Measurements from ENCODE around the gene PTPRR. TPM values are rescaled to one million over a fixed set of nuclear protein-coding genes. Genes with fewer than 3 reads are reported as not detected.

The PTPRR gene
- total and polyA plus RNA-seq, 11 donors: 0.21 to 1.0 (median 0.40) TPM; not detected in 1

DNA sequence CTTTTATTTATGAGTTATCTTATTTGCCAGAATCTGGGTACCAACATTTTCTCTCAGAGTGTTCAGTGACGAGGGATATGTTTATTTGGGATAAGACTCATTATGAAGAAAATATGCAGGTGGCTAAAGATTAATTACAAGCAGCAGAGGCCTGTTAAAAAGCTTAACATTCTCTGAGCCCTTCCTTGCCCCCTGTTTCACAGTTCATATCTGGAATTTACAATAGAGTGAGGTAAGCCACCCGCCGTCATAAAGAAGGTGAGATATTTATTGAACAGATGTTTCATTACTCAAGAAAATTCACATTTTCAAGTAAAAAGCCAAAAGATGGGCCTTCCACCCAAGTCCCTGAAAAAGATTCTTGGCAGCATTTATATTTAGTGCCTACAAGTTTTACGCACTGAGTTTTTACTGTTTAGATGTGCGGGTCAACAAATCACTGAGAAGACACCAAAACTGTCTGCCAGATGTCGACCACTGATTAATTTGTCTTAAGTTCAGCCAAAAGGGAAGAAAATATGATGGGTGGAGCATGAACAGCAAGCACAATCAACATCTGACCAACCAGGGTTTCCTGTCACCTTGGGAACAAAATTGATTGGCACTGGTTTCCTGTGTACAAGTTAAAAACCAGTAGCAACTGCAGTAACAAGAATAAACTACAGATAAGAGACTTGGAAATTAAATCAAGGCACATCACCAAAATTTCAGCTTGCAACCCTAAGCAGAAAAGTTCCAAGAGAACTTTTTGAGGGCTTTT is 197.8 kb downstream of the PTPRR start:
- TF ChIP-seq POLR2A (IDR thresholded peaks at IDR 0.05): no peak
- TF ChIP-seq, protein P1, sequence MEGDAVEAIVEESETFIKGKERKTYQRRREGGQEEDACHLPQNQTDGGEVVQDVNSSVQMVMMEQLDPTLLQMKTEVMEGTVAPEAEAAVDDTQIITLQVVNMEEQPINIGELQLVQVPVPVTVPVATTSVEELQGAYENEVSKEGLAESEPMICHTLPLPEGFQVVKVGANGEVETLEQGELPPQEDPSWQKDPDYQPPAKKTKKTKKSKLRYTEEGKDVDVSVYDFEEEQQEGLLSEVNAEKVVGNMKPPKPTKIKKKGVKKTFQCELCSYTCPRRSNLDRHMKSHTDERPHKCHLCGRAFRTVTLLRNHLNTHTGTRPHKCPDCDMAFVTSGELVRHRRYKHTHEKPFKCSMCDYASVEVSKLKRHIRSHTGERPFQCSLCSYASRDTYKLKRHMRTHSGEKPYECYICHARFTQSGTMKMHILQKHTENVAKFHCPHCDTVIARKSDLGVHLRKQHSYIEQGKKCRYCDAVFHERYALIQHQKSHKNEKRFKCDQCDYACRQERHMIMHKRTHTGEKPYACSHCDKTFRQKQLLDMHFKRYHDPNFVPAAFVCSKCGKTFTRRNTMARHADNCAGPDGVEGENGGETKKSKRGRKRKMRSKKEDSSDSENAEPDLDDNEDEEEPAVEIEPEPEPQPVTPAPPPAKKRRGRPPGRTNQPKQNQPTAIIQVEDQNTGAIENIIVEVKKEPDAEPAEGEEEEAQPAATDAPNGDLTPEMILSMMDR (IDR thresholded peaks at IDR 0.05): no peak
- DNase-seq (peak in 1 of 5 donors; percentile 38), ATAC-seq (peak; percentile 30 to 75 (median 48))
- no peak overlapping the region for H3K4me3 ChIP-seq
- intact Hi-C loops (cut with DNase I): loop anchor here in 5 of 10 donors (5.0 to 10.0 kb wide), 8 partner anchors 130 to 848 kb away; partner anchors contain the start of genes CNOT2 (in 1 of the 5) and KCNMB4 (in 1 of the 5)
- H3K4me1 ChIP-seq: peaks cover 0 to 41% (median 9%) of the 10 kb centered on the region in 12 donors
- H3K27me3 ChIP-seq: peaks cover 0 to 8% (median 0%) of the 10 kb centered on the region in 9 donors
- peak overlapping the region; percentile 46 to 79 (median 66) for H3K27ac ChIP-seq
- H3K9me3 ChIP-seq: no peaks in the 10 kb centered on the region
- 47 to 58% (median 52%) methylated on average over 6 of the region's 6 CpGs for WGBS, 4 donors
- no peaks in the 10 kb centered on the region for H3K36me3 ChIP-seq

DNA sequence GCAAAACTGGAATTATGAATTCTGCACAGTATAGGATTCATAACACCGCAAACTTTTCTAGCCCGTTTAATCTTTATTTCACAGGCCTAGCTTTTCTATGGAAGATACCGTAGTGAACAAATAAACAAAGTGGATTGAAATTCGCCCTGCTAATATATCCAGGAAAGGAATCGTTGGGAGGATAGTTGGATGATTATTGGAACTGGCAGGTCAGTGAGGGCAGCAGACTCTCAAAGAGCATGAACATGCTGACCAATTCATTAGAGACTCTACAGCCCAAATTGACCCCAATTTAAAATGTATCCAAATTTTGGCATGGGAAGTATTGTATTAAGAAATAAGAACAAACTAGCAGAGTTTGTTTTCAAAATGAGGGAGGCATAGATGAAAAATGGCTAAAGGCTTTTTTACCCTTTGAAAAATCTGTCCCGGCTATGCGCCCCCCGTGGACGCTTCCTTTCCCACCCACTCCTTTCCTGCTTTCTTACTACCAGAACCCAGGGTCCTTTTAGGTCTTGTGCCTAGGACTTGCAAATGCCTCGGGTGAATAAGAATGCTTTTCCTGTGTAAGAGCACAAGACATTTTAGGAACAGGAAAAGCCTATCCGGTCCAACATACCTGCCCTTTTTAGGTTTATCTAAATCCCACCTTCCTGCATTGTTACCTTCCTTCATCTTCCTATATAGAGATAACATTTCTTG is 198.7 kb downstream of the PTPRR start:
- intact Hi-C loops (cut with DNase I): loop anchor here in 8 of 10 donors (2.0 to 10.0 kb wide), 10 partner anchors 130 to 847 kb away; partner anchors contain the start of genes CNOT2 (in 1 of the 8) and KCNMB4 (in 1 of the 8)
- Histone ChIP-seq H3K27me3 (peaks cover 0 to 8% (median 0%) of the 10 kb centered on the region in 9 donors), H3K4me1 (peaks cover 0 to 41% (median 9%) of the 10 kb centered on the region in 12 donors), H3K4me3 (no peak overlapping the region), H3K36me3 (no peaks in the 10 kb centered on the region), H3K27ac (peak overlapping the region; percentile 55 to 79 (median 66)), H3K9me3 (no peaks in the 10 kb centered on the region)
- ATAC-seq (peak; percentile 53 to 75 (median 59)), DNase-seq (peak in 1 of 5 donors; percentile 13)
- 54 to 74% (median 64%) methylated on average over 11 of the region's 11 CpGs for WGBS, 4 donors
- no peak for TF ChIP-seq POLR2A (IDR thresholded peaks at IDR 0.05)
- TF ChIP-seq, protein P1 (IDR thresholded peaks at IDR 0.05): peak in 1 of 12 donors; percentile 7

DNA sequence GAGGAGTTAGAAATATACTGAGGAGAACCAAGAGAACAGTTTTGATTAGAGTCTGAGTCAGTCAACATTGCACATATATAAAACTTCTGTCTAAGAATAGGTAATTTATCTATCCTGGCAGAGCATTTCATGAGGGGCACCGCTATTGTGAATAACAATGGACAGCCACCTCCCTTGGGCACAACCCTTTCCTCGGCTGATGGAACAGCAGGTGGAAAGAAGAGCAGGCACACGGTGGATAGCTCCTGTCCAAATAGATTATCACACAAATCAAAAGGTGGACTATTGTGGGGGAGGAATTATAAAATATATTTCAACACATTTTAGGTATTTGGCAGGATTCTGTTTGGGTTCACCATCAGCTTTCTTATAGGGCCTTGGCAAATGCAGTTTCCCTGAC is 199.3 kb downstream of the PTPRR start:
- peak overlapping the region; percentile 48 to 79 (median 66) for H3K27ac ChIP-seq
- H3K4me1 ChIP-seq: peaks cover 0 to 41% (median 9%) of the 10 kb centered on the region in 12 donors
- TF ChIP-seq POLR2A (IDR thresholded peaks at IDR 0.05): no peak
- TF ChIP-seq, protein P1 (IDR thresholded peaks at IDR 0.05): no peak
- intact Hi-C loops (cut with DNase I): loop anchor here in 8 of 10 donors (2.0 to 10.0 kb wide), 10 partner anchors 129 to 846 kb away; partner anchors contain the start of genes CNOT2 (in 1 of the 8) and KCNMB4 (in 1 of the 8)
- DNase-seq (no peak), ATAC-seq (no peak)
- H3K36me3 ChIP-seq: no peaks in the 10 kb centered on the region
- 53 to 63% (median 59%) methylated on average over 3 of the region's 3 CpGs for WGBS, 4 donors
- H3K27me3 ChIP-seq: peaks cover 0 to 8% (median 0%) of the 10 kb centered on the region in 9 donors
- no peaks in the 10 kb centered on the region for H3K9me3 ChIP-seq
- no peak overlapping the region for H3K4me3 ChIP-seq

Measured in heart left ventricle (tissue), 16 donors.